Measurements from ENCODE around the gene SPPL2B. TPM values are rescaled to one million over a fixed set of nuclear protein-coding genes. Genes with fewer than 3 reads are reported as not detected.

The SPPL2B gene
- total RNA-seq, 1 donor from 2014 or later: 11.0 TPM

DNA sequence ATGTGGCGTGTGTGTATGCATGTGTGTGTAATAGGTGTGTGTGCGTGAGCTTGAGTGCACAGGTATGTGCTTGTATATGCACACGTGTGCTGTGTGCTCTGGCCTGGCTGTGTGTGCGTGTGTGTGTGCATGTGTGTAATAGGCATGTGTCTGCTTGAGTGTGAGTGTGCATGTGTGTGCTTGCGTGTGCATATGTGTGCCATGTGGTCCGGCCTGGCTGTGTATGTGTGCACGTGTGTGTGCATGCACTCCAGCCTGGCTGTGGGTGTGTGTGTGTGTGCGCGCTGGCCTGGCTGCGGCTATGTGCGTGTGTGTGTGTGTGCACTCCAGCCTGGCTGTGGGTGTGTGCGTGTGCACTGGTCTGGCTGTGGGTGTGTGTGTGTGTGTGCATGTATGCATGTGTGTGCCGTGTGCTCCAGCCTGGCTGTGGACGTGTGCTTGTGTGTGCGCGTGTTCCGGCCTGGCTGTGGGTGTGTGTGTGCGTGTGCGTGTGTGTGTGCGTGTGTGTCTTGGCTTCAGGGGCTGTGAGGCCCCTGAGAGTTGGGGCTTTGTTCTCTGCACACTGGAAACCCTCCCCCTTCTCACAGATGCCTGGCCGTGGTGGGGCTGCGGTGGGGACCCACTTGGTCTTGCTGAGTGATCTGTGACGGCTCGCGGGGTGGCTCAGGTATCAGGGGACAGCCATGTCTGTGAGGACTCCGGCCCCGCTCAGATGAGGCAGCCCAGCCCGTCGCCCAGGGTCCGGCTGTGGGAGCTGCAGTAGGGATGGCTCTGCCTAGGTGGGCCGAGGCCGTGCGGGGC, 8.2 kb downstream of the SPPL2B start:
- Histone ChIP-seq H3K4me3 (ENCODE audit: low read length in 3 of 3) (peak overlapping the region in 1 of 3 donors; percentile 29), H3K27ac (ENCODE audit: low read depth, low read length) (no peak overlapping the region), H3K9ac (ENCODE audit: low read depth in 1 of 3, low read length in 3 of 3) (no peak overlapping the region), H3K36me3 (ENCODE audit: control insufficient read depth in 3 of 3, insufficient read depth in 3 of 3, low read length in 3 of 3) (peaks cover 7 to 19% (median 11%) of the 10 kb centered on the region in 3 donors), H3K27me3 (ENCODE audit: control insufficient read depth in 3 of 3, insufficient read depth in 3 of 3, low read length in 3 of 3) (no peaks in the 10 kb centered on the region), H3K9me3 (ENCODE audit: control insufficient read depth in 3 of 3, low read length in 3 of 3) (no peaks in the 10 kb centered on the region), H3K4me1 (ENCODE audit: control insufficient read depth in 3 of 3, insufficient read depth in 3 of 3, low read length in 3 of 3) (peaks cover 14 to 45% (median 25%) of the 10 kb centered on the region in 3 donors)

DNA sequence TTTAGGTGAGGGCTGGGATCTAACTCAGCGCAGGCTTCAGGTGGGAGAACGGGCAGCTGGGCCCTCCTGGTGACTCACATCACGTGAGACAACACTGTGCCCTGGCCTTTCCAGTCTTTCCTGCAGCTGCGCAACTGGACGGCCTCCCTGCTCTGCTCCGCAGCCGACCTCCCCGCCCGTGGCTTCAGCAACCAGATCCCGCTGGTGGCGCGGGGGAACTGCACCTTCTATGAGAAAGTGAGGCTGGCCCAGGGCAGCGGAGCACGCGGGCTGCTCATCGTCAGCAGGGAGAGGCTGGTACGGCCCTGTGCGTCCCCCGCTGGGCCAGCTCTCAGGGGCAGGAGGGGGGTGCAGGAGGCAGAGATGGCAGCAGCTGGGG, 8.8 kb downstream of the SPPL2B start:
- Histone ChIP-seq H3K36me3 (ENCODE audit: control insufficient read depth in 3 of 3, insufficient read depth in 3 of 3, low read length in 3 of 3) (peaks cover 7 to 19% (median 11%) of the 10 kb centered on the region in 3 donors), H3K9me3 (ENCODE audit: control insufficient read depth in 3 of 3, low read length in 3 of 3) (no peaks in the 10 kb centered on the region), H3K9ac (ENCODE audit: low read depth in 1 of 3, low read length in 3 of 3) (no peak overlapping the region), H3K4me1 (ENCODE audit: control insufficient read depth in 3 of 3, insufficient read depth in 3 of 3, low read length in 3 of 3) (peaks cover 8 to 39% (median 19%) of the 10 kb centered on the region in 3 donors), H3K27me3 (ENCODE audit: control insufficient read depth in 3 of 3, insufficient read depth in 3 of 3, low read length in 3 of 3) (no peaks in the 10 kb centered on the region), H3K4me3 (ENCODE audit: low read length in 3 of 3) (no peak overlapping the region), H3K27ac (ENCODE audit: low read depth, low read length) (no peak overlapping the region)

DNA sequence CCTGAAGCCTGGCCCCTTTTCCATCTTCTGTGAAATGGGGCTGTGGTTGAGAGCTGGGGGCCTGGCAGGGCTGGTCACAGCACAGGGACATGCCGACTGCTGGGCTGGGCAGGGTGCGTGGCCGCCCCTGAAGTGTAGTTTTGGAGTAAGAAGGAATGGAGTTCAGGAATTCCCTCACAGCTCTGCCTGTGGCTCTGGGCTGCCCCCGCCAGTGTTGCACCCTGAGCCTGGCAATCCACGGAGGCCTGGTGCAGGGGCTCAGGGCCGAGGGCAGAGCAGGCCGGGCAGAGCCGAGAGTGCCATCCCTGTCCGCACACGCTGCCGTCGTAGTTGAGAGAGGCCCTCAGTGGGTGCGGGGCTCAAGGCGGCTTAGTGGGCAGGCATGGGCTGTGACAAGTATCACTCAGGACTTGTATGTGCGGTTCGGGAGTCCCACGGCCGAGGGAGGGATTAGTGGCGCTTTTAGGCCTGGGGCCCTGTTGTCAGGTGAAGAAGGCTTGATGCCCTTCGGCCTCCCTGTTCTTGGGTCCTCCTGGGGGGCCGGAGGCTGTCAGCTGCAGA, 9.7 kb downstream of the SPPL2B start:
- Histone ChIP-seq H3K4me1 (ENCODE audit: control insufficient read depth in 3 of 3, insufficient read depth in 3 of 3, low read length in 3 of 3) (peaks cover 4 to 33% (median 13%) of the 10 kb centered on the region in 3 donors), H3K27me3 (ENCODE audit: control insufficient read depth in 3 of 3, insufficient read depth in 3 of 3, low read length in 3 of 3) (no peaks in the 10 kb centered on the region), H3K36me3 (ENCODE audit: control insufficient read depth in 3 of 3, insufficient read depth in 3 of 3, low read length in 3 of 3) (peaks cover 7 to 21% (median 15%) of the 10 kb centered on the region in 3 donors), H3K27ac (ENCODE audit: low read depth, low read length) (no peak overlapping the region), H3K9me3 (ENCODE audit: control insufficient read depth in 3 of 3, low read length in 3 of 3) (no peaks in the 10 kb centered on the region), H3K4me3 (ENCODE audit: low read length in 3 of 3) (no peak overlapping the region), H3K9ac (ENCODE audit: low read depth in 1 of 3, low read length in 3 of 3) (no peak overlapping the region)

DNA sequence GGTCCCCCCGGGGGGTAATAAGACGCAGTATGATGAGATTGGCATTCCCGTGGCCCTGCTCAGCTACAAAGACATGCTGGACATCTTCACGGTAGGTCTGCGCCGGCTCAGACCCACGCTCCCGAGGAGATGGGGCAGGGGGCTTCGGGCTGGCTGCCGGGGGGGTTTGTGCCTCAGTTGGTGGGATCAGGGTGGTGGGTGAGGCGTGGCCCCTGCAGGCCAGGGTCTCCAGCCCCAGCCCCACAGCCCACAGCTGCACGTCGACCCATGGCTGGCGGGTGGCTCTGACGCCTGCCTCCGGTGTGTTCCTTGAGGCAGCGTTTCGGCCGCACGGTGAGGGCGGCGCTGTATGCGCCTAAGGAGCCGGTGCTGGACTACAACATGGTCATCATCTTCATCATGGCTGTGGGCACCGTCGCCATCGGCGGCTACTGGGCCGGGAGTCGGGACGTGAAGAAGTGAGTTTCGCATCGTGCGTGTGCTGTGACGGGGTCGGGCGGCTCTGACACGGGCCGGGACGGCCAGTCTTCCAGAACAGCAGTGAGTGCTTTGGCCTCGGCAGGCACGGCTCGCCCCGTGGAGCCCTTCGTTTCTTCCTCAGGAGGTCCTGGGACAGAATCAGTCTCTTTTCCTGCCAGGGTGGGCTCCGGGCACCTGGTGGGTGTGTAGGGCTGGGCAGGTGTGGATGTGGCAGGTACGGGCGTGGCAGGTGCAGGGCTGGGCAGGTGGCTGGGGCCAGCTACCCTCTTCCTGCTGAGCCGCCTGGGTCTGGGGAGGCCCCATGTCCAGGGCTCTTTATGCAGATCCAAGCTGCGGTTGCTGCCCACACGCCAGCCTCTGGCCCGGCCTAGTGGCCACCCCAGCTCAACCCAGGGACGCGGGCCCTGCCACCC, 10.5 kb downstream of the SPPL2B start:
- Histone ChIP-seq H3K36me3 (ENCODE audit: control insufficient read depth in 3 of 3, insufficient read depth in 3 of 3, low read length in 3 of 3) (peaks cover 7 to 21% (median 15%) of the 10 kb centered on the region in 3 donors), H3K4me3 (ENCODE audit: low read length in 3 of 3) (no peak overlapping the region), H3K9ac (ENCODE audit: low read depth in 1 of 3, low read length in 3 of 3) (no peak overlapping the region), H3K27ac (ENCODE audit: low read depth, low read length) (no peak overlapping the region), H3K27me3 (ENCODE audit: control insufficient read depth in 3 of 3, insufficient read depth in 3 of 3, low read length in 3 of 3) (no peaks in the 10 kb centered on the region), H3K4me1 (ENCODE audit: control insufficient read depth in 3 of 3, insufficient read depth in 3 of 3, low read length in 3 of 3) (peaks cover under 1 to 25% (median 5%) of the 10 kb centered on the region in 3 donors), H3K9me3 (ENCODE audit: control insufficient read depth in 3 of 3, low read length in 3 of 3) (no peaks in the 10 kb centered on the region)

DNA sequence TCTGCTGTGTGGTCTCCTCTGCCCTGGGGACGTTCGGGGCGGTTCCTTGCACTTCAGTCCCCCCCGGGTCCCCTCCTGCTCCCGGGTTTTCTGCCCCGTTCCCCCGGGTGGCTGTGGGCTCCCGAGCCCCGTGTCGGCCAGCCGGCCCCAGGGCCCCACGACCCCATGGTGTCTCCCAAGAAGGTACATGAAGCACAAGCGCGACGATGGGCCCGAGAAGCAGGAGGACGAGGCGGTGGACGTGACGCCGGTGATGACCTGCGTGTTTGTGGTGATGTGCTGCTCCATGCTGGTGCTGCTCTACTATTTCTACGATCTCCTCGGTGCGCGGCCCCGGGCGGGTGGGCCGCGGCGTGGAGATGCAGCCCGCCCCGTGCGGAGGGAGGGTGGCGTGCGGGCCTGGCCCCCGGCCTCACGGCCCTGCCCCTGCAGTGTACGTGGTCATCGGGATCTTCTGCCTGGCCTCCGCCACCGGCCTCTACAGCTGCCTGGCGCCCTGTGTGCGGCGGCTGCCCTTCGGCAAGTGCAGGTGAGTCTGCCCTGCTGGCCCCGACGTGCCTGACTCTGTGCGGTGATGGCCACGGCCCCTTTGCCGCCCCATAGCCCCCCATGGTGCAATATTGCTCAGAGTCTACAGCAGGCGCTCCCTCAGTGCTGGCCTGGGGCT, 11.3 kb downstream of the SPPL2B start:
- Histone ChIP-seq H3K4me1 (ENCODE audit: control insufficient read depth in 3 of 3, insufficient read depth in 3 of 3, low read length in 3 of 3) (peaks cover 0 to 21% (median 3%) of the 10 kb centered on the region in 3 donors), H3K9me3 (ENCODE audit: control insufficient read depth in 3 of 3, low read length in 3 of 3) (no peaks in the 10 kb centered on the region), H3K36me3 (ENCODE audit: control insufficient read depth in 3 of 3, insufficient read depth in 3 of 3, low read length in 3 of 3) (peaks cover 8 to 23% (median 21%) of the 10 kb centered on the region in 3 donors), H3K4me3 (ENCODE audit: low read length in 3 of 3) (no peak overlapping the region), H3K27ac (ENCODE audit: low read depth, low read length) (no peak overlapping the region), H3K27me3 (ENCODE audit: control insufficient read depth in 3 of 3, insufficient read depth in 3 of 3, low read length in 3 of 3) (no peaks in the 10 kb centered on the region), H3K9ac (ENCODE audit: low read depth in 1 of 3, low read length in 3 of 3) (no peak overlapping the region)

DNA sequence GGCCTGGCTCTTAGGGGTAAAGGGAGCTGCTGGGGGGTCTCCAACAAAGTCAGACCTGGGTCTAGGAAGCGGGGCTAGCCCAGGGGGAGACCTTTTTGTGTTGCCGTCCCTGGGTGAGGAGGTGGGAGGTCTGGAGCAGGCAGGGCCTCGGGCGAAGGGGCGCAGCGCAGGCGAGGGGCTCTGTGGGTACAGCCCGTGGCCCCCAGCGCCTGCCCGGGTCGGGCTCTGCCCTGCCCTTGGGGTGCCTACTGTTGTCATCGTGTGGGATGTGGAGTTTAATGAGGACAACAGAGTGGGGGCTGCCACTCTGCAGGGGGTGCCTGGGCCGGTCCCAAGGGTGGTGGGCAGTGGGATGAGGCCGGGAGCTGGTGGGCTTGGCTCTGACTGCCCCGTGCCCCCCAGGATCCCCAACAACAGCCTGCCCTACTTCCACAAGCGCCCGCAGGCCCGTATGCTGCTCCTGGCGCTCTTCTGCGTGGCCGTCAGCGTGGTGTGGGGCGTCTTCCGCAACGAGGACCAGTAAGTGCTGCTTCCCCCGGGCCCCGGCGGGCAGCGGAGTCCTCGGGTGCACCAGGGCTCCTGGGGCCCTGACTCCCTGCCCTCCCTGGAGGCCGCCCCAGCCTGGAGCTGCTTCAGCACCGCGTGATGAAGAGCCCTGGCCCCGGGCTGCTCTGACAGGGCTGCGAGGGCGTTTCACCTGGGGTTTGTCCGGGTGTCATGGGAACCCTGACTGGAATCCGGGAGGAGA, 12.2 kb downstream of the SPPL2B start:
- H3K36me3 ChIP-seq (ENCODE audit: control insufficient read depth in 3 of 3, insufficient read depth in 3 of 3, low read length in 3 of 3): peaks cover 9 to 27% (median 22%) of the 10 kb centered on the region in 3 donors
- H3K9ac ChIP-seq (ENCODE audit: low read depth in 1 of 3, low read length in 3 of 3): no peak overlapping the region
- no peak overlapping the region for H3K27ac ChIP-seq (ENCODE audit: low read depth, low read length)
- H3K4me1 ChIP-seq (ENCODE audit: control insufficient read depth in 3 of 3, insufficient read depth in 3 of 3, low read length in 3 of 3): peaks cover 0 to 19% (median 3%) of the 10 kb centered on the region in 3 donors
- H3K9me3 ChIP-seq (ENCODE audit: control insufficient read depth in 3 of 3, low read length in 3 of 3): no peaks in the 10 kb centered on the region
- H3K4me3 ChIP-seq (ENCODE audit: low read length in 3 of 3): no peak overlapping the region
- H3K27me3 ChIP-seq (ENCODE audit: control insufficient read depth in 3 of 3, insufficient read depth in 3 of 3, low read length in 3 of 3): no peaks in the 10 kb centered on the region

DNA sequence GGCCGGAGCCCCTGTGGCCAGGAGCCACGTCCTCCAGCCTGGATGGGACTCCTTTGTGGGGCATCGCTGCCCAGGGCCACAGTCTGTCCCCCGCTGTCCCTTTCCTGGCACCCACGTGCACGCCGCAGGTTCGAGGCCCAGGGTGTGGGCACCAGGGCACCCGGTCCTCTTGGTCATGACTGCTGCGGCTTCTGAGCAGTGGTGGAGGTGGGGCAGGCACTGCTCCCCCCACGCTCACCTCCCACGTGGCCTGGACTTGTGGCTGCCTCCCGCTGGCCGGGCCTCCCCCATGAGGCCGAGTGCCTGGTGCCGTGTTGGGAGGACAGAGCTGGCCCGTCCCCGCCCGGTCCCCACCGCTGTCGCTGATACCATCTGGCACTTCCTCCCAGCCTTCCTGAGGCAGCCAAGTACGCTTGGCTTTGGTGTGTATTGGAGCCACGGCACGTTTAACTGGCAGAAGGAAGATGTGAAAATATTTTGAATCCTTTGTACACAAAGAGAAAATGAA, 12.8 kb downstream of the SPPL2B start:
- Histone ChIP-seq H3K36me3 (ENCODE audit: control insufficient read depth in 3 of 3, insufficient read depth in 3 of 3, low read length in 3 of 3) (peaks cover 10 to 27% (median 21%) of the 10 kb centered on the region in 3 donors), H3K9ac (ENCODE audit: low read depth in 1 of 3, low read length in 3 of 3) (no peak overlapping the region), H3K9me3 (ENCODE audit: control insufficient read depth in 3 of 3, low read length in 3 of 3) (no peaks in the 10 kb centered on the region), H3K4me1 (ENCODE audit: control insufficient read depth in 3 of 3, insufficient read depth in 3 of 3, low read length in 3 of 3) (peaks cover 0 to 13% (median 3%) of the 10 kb centered on the region in 3 donors), H3K27me3 (ENCODE audit: control insufficient read depth in 3 of 3, insufficient read depth in 3 of 3, low read length in 3 of 3) (no peaks in the 10 kb centered on the region), H3K4me3 (ENCODE audit: low read length in 3 of 3) (no peak overlapping the region), H3K27ac (ENCODE audit: low read depth, low read length) (no peak overlapping the region)

DNA sequence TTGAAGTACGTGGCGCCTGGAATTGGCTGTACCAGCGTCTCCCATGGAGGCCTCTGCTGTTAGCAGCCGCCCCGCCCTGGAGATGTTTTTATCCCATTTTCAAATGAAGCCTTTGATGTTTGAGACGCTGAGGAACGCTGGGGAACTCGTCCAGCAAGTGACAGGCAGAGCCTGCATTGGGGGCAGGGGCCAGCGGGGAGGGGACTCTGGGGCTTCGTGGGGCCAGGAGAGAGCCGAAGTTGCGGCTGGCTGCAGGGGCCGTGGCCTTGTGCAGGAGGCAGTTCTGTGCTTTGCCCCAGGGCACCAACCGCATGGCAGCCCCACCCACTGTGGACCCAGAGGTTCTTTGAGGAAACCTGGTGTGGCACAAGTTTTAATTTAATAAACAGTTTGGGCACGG, 13.5 kb downstream of the SPPL2B start:
- no peak overlapping the region for H3K9ac ChIP-seq (ENCODE audit: low read depth in 1 of 3, low read length in 3 of 3)
- no peaks in the 10 kb centered on the region for H3K27me3 ChIP-seq (ENCODE audit: control insufficient read depth in 3 of 3, insufficient read depth in 3 of 3, low read length in 3 of 3)
- H3K4me3 ChIP-seq (ENCODE audit: low read length in 3 of 3): no peak overlapping the region
- peaks cover 15 to 25% (median 16%) of the 10 kb centered on the region in 3 donors for H3K36me3 ChIP-seq (ENCODE audit: control insufficient read depth in 3 of 3, insufficient read depth in 3 of 3, low read length in 3 of 3)
- H3K27ac ChIP-seq (ENCODE audit: low read depth, low read length): no peak overlapping the region
- no peaks in the 10 kb centered on the region for H3K9me3 ChIP-seq (ENCODE audit: control insufficient read depth in 3 of 3, low read length in 3 of 3)
- peaks cover 0 to 7% (median 0%) of the 10 kb centered on the region in 3 donors for H3K4me1 ChIP-seq (ENCODE audit: control insufficient read depth in 3 of 3, insufficient read depth in 3 of 3, low read length in 3 of 3)
